HEK293 (cell line): ENCODE results near the gene UCK1.

Experiments
- CTCF ChIA-PET: fragments of 350-600 bp; formaldehyde crosslinking; extraction: SDS; loops from one replicate; lab custom pipeline; 2021; ENCODE audit warnings: antibody characterized with exemption; lab: Yijun Ruan, JAX
- POLR2A ChIA-PET: fragments of 300-600 bp; formaldehyde crosslinking; extraction: SDS; loops from one replicate; lab custom pipeline; 2020; ENCODE audit warnings: antibody characterized with exemption, inconsistent platforms; lab: Yijun Ruan, JAX
- H3K27ac ChIP-seq: fragments of 200-500 bp; sonication (Bioruptor generic); 2 replicates; pipeline ENCODE4 v1.5.1; 2014; ENCODE audit warnings: low read depth, low read length, control low read depth, inconsistent platforms; ENCODE audit errors: extremely low read depth
- H3K36me3 ChIP-seq, 2 experiments: fragments of 200-500 bp in 1 of 2; sonication (Bioruptor generic) in 1 of 2; 1 replicate in 1 of 2; 2 replicates in 1 of 2; pipeline ENCODE4 v1.5.1; 2014 to 2017; ENCODE audit warnings: inconsistent platforms in 2 of 2, low read length in 2 of 2; ENCODE audit not compliant: control insufficient read depth in 2 of 2, insufficient read depth in 1 of 2
- H3K4me1 ChIP-seq: fragments of 200-500 bp; sonication (Bioruptor generic); 2 replicates; pipeline ENCODE4 v1.5.1; 2014; ENCODE audit warnings: mild to moderate bottlenecking, low read length, inconsistent platforms; ENCODE audit not compliant: control insufficient read depth, insufficient read depth
- H3K4me3 ChIP-seq: 2 replicates; pipeline ENCODE4 v1.5.1; 2011; ENCODE audit warnings: low read depth, mild to moderate bottlenecking, control low read depth, low read length, moderate library complexity
- H3K9me3 ChIP-seq: fragments of 200-500 bp; sonication (Bioruptor generic); 2 replicates; pipeline ENCODE4 v1.5.1; 2014; ENCODE audit warnings: low read depth, low read length, inconsistent platforms; ENCODE audit not compliant: control insufficient read depth, insufficient read depth
- KLF8 ChIP-seq: fragments of 450-650 bp; formaldehyde crosslinking; IDR thresholded peaks from 2 replicates; pipeline ENCODE4 v1.5.1; 2016; ENCODE audit warnings: missing biosample characterization, missing genetic modification characterization
- ZBTB20 ChIP-seq: fragments of 450-650 bp; formaldehyde crosslinking; IDR thresholded peaks from 2 replicates; pipeline ENCODE4 v1.5.1; 2016; ENCODE audit warnings: missing biosample characterization, missing genetic modification characterization
- ZNF274 ChIP-seq, 2 experiments: fragments of 200-500 bp in 1 of 2; fragments of 450-650 bp in 1 of 2; sonication (Bioruptor generic) in 1 of 2; formaldehyde crosslinking in 1 of 2; IDR thresholded peaks; 2 replicates each; pipeline versions ENCODE4 v1.5.1 to v1.6.1; 2014 to 2016; ENCODE audit warnings: borderline replicate concordance in 1 of 2, inconsistent platforms in 1 of 2, low read length in 1 of 2, missing biosample characterization in 1 of 2, missing genetic modification characterization in 1 of 2
- ZNF366 ChIP-seq: fragments of 450-650 bp; formaldehyde crosslinking; conservative IDR thresholded peaks from 2 replicates; pipeline ENCODE4 v1.5.1; 2016; ENCODE audit warnings: missing biosample characterization, missing genetic modification characterization
- ZNF585B ChIP-seq: fragments of 450-650 bp; formaldehyde crosslinking; IDR thresholded peaks from 2 replicates; pipeline ENCODE4 v1.5.1; 2016; ENCODE audit warnings: missing biosample characterization, missing genetic modification characterization
- ZNF76 ChIP-seq: fragments of 450-650 bp; formaldehyde crosslinking; IDR thresholded peaks from 2 replicates; pipeline ENCODE4; 2016; ENCODE audit warnings: low read depth, missing biosample characterization, missing genetic modification characterization, borderline replicate concordance
- ZNF830 ChIP-seq: fragments of 450-650 bp; IDR thresholded peaks from 2 replicates; pipeline ENCODE4 v1.5.0; 2018; ENCODE audit warnings: missing biosample characterization, missing genetic modification characterization, low read depth, mild to moderate bottlenecking, moderate library complexity
- TF ChIP-seq, protein P1 (sequence below): fragments of 450-650 bp; formaldehyde crosslinking; conservative IDR thresholded peaks from 2 replicates; pipeline ENCODE4 v1.5.1; 2016; ENCODE audit warnings: low read depth, missing biosample characterization, missing genetic modification characterization
- TF ChIP-seq, protein P2 (sequence below): fragments of 450-650 bp; formaldehyde crosslinking; IDR thresholded peaks from 2 replicates; pipeline ENCODE4 v1.5.1; 2017; ENCODE audit warnings: missing biosample characterization, missing genetic modification characterization
- TF ChIP-seq, protein P3 (sequence below): fragments of 450-650 bp; formaldehyde crosslinking; IDR thresholded peaks from 2 replicates; pipeline ENCODE4 v1.5.1; 2016; ENCODE audit warnings: missing biosample characterization, missing genetic modification characterization
- TF ChIP-seq, protein P4 (sequence below): fragments of 450-650 bp; formaldehyde crosslinking; IDR thresholded peaks from 2 replicates; pipeline ENCODE4 v1.5.1; 2017; ENCODE audit warnings: missing biosample characterization, missing genetic modification characterization

Gene UCK1

DNA sequence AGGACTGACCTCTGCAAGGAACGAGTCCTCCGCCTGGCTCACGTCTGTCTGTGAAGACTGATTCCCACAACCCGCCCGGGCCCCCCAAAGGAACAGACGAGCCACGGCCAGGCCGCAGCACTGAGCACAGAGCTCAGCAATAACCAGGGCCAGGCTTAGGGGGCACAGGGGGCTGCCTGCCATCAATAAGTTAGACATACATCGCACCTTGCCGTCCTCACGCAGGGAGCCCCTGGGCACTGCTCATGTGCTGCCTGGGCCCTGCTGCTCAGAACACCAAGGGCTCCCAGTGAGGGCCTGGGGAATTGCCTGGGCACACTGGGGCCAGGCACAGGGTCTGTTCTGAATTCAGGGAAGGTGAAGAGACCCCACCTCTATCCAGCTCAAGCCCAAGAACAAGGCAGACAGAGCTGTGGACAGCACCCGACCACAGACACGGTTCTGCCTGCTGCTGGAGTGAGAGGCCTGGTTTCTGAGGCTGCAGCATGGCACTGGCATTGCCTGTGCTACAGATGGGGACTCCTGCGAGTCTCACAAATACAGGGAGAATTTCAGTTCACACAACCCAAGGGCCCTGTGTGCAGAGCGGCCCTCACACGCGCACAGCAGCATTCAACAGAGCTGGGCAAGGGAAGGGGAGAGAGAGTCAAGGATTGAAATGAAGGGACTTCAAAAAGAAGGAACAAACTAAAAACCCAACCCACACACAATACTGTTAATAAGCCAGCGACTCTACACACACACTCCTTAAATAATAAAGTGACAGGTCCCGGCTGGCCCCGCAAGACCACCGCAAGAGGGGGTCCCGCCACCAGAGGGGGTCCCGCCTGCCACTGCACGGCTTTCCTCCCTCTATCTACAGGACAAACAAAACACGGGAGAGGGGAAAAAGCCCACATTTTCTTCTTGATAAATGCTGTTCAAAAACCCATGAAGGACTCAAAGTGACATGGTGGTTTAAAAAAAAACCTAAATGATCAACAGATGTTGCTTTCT is 46.2 kb upstream of the UCK1 start (continued):
- no peak for TF ChIP-seq ZNF830 (tag by site-specific recombination)
- TF ChIP-seq, protein P1, sequence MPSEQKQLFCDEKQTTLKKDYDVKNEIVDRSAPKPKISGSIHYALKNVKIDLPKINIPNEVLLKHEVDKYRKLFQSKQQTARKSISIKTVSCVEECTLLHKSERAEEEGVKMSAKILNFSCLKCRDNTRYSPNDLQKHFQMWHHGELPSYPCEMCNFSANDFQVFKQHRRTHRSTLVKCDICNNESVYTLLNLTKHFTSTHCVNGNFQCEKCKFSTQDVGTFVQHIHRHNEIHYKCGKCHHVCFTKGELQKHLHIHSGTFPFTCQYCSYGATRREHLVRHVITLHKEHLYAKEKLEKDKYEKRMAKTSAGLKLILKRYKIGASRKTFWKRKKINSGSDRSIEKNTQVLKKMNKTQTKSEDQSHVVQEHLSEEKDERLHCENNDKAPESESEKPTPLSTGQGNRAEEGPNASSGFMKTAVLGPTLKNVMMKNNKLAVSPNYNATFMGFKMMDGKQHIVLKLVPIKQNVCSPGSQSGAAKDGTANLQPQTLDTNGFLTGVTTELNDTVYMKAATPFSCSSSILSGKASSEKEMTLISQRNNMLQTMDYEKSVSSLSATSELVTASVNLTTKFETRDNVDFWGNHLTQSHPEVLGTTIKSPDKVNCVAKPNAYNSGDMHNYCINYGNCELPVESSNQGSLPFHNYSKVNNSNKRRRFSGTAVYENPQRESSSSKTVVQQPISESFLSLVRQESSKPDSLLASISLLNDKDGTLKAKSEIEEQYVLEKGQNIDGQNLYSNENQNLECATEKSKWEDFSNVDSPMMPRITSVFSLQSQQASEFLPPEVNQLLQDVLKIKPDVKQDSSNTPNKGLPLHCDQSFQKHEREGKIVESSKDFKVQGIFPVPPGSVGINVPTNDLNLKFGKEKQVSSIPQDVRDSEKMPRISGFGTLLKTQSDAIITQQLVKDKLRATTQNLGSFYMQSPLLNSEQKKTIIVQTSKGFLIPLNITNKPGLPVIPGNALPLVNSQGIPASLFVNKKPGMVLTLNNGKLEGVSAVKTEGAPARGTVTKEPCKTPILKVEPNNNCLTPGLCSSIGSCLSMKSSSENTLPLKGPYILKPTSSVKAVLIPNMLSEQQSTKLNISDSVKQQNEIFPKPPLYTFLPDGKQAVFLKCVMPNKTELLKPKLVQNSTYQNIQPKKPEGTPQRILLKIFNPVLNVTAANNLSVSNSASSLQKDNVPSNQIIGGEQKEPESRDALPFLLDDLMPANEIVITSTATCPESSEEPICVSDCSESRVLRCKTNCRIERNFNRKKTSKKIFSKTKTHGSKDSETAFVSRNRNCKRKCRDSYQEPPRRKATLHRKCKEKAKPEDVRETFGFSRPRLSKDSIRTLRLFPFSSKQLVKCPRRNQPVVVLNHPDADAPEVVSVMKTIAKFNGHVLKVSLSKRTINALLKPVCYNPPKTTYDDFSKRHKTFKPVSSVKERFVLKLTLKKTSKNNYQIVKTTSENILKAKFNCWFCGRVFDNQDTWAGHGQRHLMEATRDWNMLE (tag by site-specific recombination), result no peak
- TF ChIP-seq, protein P2, sequence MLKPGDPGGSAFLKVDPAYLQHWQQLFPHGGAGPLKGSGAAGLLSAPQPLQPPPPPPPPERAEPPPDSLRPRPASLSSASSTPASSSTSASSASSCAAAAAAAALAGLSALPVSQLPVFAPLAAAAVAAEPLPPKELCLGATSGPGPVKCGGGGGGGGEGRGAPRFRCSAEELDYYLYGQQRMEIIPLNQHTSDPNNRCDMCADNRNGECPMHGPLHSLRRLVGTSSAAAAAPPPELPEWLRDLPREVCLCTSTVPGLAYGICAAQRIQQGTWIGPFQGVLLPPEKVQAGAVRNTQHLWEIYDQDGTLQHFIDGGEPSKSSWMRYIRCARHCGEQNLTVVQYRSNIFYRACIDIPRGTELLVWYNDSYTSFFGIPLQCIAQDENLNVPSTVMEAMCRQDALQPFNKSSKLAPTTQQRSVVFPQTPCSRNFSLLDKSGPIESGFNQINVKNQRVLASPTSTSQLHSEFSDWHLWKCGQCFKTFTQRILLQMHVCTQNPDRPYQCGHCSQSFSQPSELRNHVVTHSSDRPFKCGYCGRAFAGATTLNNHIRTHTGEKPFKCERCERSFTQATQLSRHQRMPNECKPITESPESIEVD (tag by site-specific recombination), result no peak
- TF ChIP-seq, protein P3, sequence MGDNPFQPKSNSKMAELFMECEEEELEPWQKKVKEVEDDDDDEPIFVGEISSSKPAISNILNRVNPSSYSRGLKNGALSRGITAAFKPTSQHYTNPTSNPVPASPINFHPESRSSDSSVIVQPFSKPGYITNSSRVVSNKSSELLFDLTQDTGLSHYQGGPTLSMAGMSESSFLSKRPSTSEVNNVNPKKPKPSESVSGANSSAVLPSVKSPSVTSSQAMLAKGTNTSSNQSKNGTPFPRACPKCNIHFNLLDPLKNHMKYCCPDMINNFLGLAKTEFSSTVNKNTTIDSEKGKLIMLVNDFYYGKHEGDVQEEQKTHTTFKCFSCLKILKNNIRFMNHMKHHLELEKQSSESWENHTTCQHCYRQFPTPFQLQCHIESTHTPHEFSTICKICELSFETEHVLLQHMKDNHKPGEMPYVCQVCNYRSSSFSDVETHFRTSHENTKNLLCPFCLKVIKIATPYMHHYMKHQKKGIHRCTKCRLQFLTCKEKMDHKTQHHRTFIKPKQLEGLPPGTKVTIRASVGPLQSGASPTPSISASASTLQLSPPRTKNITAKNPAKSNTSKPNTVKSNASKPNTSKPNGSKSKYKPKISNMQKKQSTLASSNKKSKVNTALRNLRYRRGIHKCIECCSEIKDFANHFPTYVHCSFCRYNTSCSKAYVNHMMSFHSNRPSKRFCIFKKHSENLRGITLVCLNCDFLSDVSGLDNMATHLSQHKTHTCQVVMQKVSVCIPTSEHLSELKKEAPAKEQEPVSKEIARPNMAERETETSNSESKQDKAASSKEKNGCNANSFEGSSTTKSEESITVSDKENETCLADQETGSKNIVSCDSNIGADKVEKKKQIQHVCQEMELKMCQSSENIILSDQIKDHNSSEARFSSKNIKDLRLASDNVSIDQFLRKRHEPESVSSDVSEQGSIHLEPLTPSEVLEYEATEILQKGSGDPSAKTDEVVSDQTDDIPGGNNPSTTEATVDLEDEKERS (tag by site-specific recombination), result no peak
- no peak for TF ChIP-seq ZNF366 (tag by site-specific recombination)

DNA sequence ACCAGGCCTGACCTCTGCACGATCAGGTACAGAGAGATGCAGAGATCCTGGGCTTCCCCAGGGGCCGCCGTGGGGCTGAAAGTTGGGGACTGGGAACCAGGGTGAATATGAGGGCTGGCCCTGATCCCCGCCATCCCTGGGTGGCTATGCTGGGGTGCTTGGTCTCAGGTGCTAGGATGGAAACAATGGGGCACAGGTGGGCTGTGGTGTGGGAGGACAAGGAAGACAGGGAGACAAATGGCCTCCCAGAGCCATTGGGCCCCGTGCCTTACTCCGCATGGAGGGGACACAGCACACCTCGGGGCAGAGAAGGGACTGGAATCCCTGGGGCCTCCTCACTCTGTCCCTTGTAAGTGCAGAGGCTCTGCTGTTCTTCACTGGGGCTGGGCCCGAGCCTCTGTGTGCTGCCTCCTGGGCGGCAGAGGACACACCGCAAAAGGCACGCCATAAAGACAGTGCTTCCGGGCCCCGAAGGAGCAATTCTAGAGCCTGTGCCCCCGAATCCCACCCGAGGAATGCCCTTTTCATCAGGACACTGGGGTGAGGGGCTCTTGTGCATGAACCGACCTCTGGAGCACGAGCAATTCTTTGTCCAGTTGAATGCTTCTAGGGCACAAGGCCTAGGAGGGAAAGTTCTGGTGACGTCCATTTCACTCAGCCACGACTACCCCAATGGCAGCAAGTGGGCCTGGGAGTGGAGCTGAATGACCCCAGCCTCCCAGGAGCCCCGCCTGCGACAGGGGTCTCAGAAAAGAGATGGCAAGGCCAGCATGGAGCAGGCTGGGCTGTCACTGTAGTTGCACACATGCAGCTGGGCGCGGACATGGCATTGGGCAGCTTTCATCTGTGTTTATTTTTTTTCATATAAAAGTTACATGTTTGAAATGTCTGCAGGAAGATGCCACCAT is 45.1 kb upstream of the UCK1 start:
- Histone ChIP-seq H3K9me3 (no peaks in the 10 kb centered on the region), H3K4me1 (no peaks in the 10 kb centered on the region), H3K36me3 (peaks cover 0 to 31% of the 10 kb centered on the region in 2 experiments; a peak in 2 of 3 replicates), H3K27ac (no peak overlapping the region), H3K4me3 (no peak overlapping the region)
- POLR2A ChIA-PET, result no interaction called here
- no peak for TF ChIP-seq ZNF274 (IDR thresholded peaks at IDR 0.05; ENCODE audit: low read length)
- no peak for TF ChIP-seq ZNF274 (tag by site-specific recombination; IDR thresholded peaks at IDR 0.05; ENCODE audit: borderline replicate concordance)
- TF ChIP-seq ZNF585B (tag by site-specific recombination), result no peak
- TF ChIP-seq ZNF76, result no peak
- no peak for TF ChIP-seq ZBTB20 (tag by site-specific recombination)
- TF ChIP-seq, protein P4, sequence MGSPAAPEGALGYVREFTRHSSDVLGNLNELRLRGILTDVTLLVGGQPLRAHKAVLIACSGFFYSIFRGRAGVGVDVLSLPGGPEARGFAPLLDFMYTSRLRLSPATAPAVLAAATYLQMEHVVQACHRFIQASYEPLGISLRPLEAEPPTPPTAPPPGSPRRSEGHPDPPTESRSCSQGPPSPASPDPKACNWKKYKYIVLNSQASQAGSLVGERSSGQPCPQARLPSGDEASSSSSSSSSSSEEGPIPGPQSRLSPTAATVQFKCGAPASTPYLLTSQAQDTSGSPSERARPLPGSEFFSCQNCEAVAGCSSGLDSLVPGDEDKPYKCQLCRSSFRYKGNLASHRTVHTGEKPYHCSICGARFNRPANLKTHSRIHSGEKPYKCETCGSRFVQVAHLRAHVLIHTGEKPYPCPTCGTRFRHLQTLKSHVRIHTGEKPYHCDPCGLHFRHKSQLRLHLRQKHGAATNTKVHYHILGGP (tag by site-specific recombination), result no peak
- no peak for TF ChIP-seq KLF8 (tag by site-specific recombination)
- CTCF ChIA-PET, result interaction anchor here (1.0 to 1.7 kb wide), 3 partner anchors 15 to 167 kb away, joined by 3 to 6 read pairs (median 4); no protein-coding TSS in a partner anchor
